K562 (cell line): ENCODE measurements around the gene ZNF280D. TPM values are rescaled to one million over a fixed set of nuclear protein-coding genes. Genes with fewer than 3 reads are reported as not detected.

Source experiments
- ATAC-seq: fragments of 200-7000 bp; cut with Tn5 transposase; 3 replicates; pipeline ENCODE4 v1.9.1; 2020; ENCODE audit warnings: moderate library complexity
- BruUV-seq: library from RNA; stranded (reverse); fragments of 400-500 nt; replicated peaks from 2 replicates; lab custom pipeline; 2021; lab: Mats Ljungman, UMichigan
- CTCF ChIA-PET: fragments of 300-600 bp; formaldehyde crosslinking; extraction: SDS; loops from one replicate; lab custom pipeline; 2021; ENCODE audit warnings: low intra/inter-chr PET ratio; lab: Yijun Ruan, JAX
- POLR2A ChIA-PET: fragments of 300-600, 350-650 bp; sonication (Branson Sonifier 250); formaldehyde crosslinking; extraction: SDS; loops from one replicate; lab custom pipeline; 2021; ENCODE audit warnings: antibody characterized with exemption, inconsistent platforms; lab: Yijun Ruan, JAX
- DNase-seq, 4 experiments: peaks; one replicate each; pipeline versions ENCODE4 v3.0.0 to v3.0.0-alpha.2; 2011 to 2018; ENCODE audit warnings: low spot score in 3 of 4, mixed read lengths in 3 of 4; ENCODE audit errors: extremely low read depth in 1 of 4
- FAIRE-seq: peaks from 2 replicates; lab custom pipeline; 2011; peaks lifted over from hg19 to GRCh38; lab: Jason Lieb, UNC
- H2AFZ ChIP-seq: 2 replicates; pipeline ENCODE4 v1.6.0; 2011; ENCODE audit warnings: low read depth, low read length, control low read depth, inconsistent platforms
- H3K27ac ChIP-seq: fragments of 200-600 bp; 3 replicates; pipeline ENCODE4 v1.8.0; 2011; ENCODE audit warnings: low read depth, mild to moderate bottlenecking, control low read depth, inconsistent platforms, low read length, moderate library complexity, mixed read lengths; ENCODE audit errors: extremely low read depth
- H3K27me3 ChIP-seq, 2 experiments: fragments of 300-600 bp in 1 of 2; 2 replicates in 1 of 2; 3 replicates in 1 of 2; pipeline versions ENCODE4 v1.6.0 to v1.8.0; 2011; ENCODE audit warnings: inconsistent platforms in 2 of 2, low read length in 2 of 2, mild to moderate bottlenecking in 1 of 2, mixed read lengths in 1 of 2, moderate library complexity in 1 of 2; ENCODE audit not compliant: control insufficient read depth in 2 of 2, insufficient read depth in 2 of 2
- H3K36me3 ChIP-seq: fragments of 300-600 bp; 3 replicates; pipeline ENCODE4 v1.8.0; 2011; ENCODE audit warnings: mild to moderate bottlenecking, low read length, inconsistent platforms; ENCODE audit not compliant: control insufficient read depth, insufficient read depth
- H3K4me1 ChIP-seq, 2 experiments: fragments of 200-600 bp in 1 of 2; replicated peaks in 1 of 2; 2 replicates in 1 of 2; 3 replicates in 1 of 2; pipeline versions ENCODE4 v1.5.1 to v1.8.0; 2011; ENCODE audit warnings: inconsistent platforms in 2 of 2, low read length in 2 of 2, mild to moderate bottlenecking in 1 of 2, mixed read lengths in 1 of 2, moderate library complexity in 1 of 2; ENCODE audit not compliant: control insufficient read depth in 2 of 2, insufficient read depth in 2 of 2
- H3K4me2 ChIP-seq: 2 replicates; pipeline ENCODE4 v1.6.1; 2011; ENCODE audit warnings: low read length, control low read depth, inconsistent platforms, mixed read lengths; ENCODE audit not compliant: insufficient read depth
- H3K4me3 ChIP-seq: fragments of 200-600 bp; sonication (generic), shearing (Covaris generic); 2 replicates; pipeline ENCODE4 v1.5.1; 2016; ENCODE audit warnings: control low read depth, inconsistent platforms
- H3K79me2 ChIP-seq: fragments of 200-600 bp; 3 replicates; pipeline ENCODE4 v1.8.0; 2011; ENCODE audit warnings: low read length, inconsistent platforms; ENCODE audit not compliant: control insufficient read depth, insufficient read depth
- H3K9ac ChIP-seq, 2 experiments: 2 replicates each; pipeline versions ENCODE4 v1.6.0 to v1.6.1; 2011; ENCODE audit warnings: low read depth in 2 of 2, low read length in 2 of 2, control low read depth in 1 of 2, inconsistent platforms in 1 of 2, mild to moderate bottlenecking in 1 of 2, mixed read lengths in 1 of 2; ENCODE audit not compliant: insufficient read depth in 1 of 2
- H3K9me1 ChIP-seq: one replicate; pipeline ENCODE4 v1.6.0; 2011; ENCODE audit warnings: inconsistent platforms, mild to moderate bottlenecking, low read length, moderate library complexity; ENCODE audit not compliant: control insufficient read depth, insufficient read depth
- H3K9me3 ChIP-seq: replicated peaks from 2 replicates; pipeline ENCODE4 v1.5.1; 2011; ENCODE audit warnings: low read depth, low read length, inconsistent platforms; ENCODE audit not compliant: control insufficient read depth, insufficient read depth
- H4K20me1 ChIP-seq: replicated peaks from 2 replicates; pipeline ENCODE4 v1.6.1; 2011; ENCODE audit warnings: low read length, inconsistent platforms, mixed read lengths; ENCODE audit not compliant: control insufficient read depth, insufficient read depth
- SMAD3 ChIP-seq: fragments of 450-650 bp; formaldehyde crosslinking; conservative IDR thresholded peaks from 2 replicates; pipeline ENCODE4 v1.4.0; 2020; ENCODE audit warnings: mild to moderate bottlenecking
- ZNF79 ChIP-seq: fragments of 250-450 bp; sonication (Bioruptor Pico); IDR thresholded peaks from 2 replicates; pipeline ENCODE4 v1.4.0; 2020; ENCODE audit warnings: low read depth, mild to moderate bottlenecking, moderate library complexity
- WGBS: fragments of 100-300 bp; shearing (Covaris generic); methylation state at CpG from one replicate; pipeline ENCODE4 v1.1.6; 2016; ENCODE audit warnings: low coverage, mixed read lengths; ENCODE audit not compliant: insufficient coverage; ENCODE audit errors: missing lambda C conversion rate; 5-methylcytosine and 5-hydroxymethylcytosine counted together
- in situ Hi-C: fragments of 300-500 bp; cut with MboI; formaldehyde crosslinking; loops from 4 replicates; pipeline ENCODE4 v1.15.0; 2018; ENCODE audit warnings: inconsistent platforms, mixed read lengths
- intact Hi-C: fragments of 100-400 bp; cut with micrococcal nuclease; formaldehyde crosslinking; loops from 2 replicates; pipeline ENCODE4 v1.14.2; 2022
- polyA plus RNA-seq, 8 experiments: library from polyadenylated mRNA; depleted of rRNA in 4 of 8; stranded (reverse) in 5 of 8; unstranded in 3 of 8; fragments of >200 nt; fragmentation: Nextera tagmentation in 2 of 8; fragmentation: Illumina TruSeq in 1 of 8; extraction: Ambion mirVana in 2 of 8; extraction: Trizol in 1 of 8; gene quantifications; 2 replicates each; pipeline versions ENCODE4 v1.2.1 to v1.2.3, GENCODE V29; 2011 to 2014; ENCODE audit warnings: inconsistent platforms in 1 of 8, missing spikeins in 1 of 8
- total RNA-seq, 7 experiments: library from RNA; depleted of rRNA in 6 of 7; stranded (reverse); fragments of >200 nt in 6 of 7; fragmentation: Illumina TruSeq in 2 of 7; extraction: Trizol in 2 of 7; gene quantifications; 2 replicates each; pipeline versions ENCODE4 v1.2.1 to v1.2.3, GENCODE V29; 2011 to 2021; ENCODE audit warnings: low replicate concordance in 1 of 7
- TF ChIP-seq, protein P1 (sequence below): fragments of 200-800 bp; sonication (Bioruptor generic); IDR thresholded peaks from 2 replicates; pipeline ENCODE4 v1.6.1; 2017; ENCODE audit warnings: missing genetic modification characterization, missing compliant biosample characterization
- TF ChIP-seq, protein P2 (sequence below): sonication (generic); IDR thresholded peaks from 2 replicates; pipeline ENCODE4 v1.6.1; 2016
- TF ChIP-seq, protein P3 (sequence below): sonication (generic); formaldehyde crosslinking; IDR thresholded peaks from 2 replicates; pipeline ENCODE4 v1.8.0; 2022; ENCODE audit warnings: mild to moderate bottlenecking, missing genetic modification reagents

ZNF280D gene
- total and polyA plus RNA-seq, 9 of the 15 experiments (the other 6 are each of a cell fraction or from before 2014, with no cell fraction given) = 8.3 to 21.8 (median 18.4) TPM

DNA sequence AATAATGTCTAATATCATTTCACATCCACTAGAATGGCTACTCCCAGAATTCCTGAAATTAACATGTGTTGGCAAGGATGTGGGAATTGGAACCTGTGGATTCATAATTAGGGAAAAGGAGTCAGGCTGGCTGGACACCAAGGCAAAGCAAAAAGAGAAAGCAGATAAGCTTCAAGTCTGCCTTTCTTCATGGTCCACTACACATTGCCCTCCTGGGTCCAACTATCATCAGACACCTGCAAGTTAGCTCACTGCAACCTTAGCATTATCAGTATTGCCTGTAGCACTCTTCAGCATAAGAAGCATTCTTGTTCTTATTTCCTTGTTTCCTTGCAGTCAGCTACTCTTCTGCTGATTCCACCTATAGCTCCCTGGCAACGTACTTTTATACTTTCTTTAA lies 124.3 kb downstream of the ZNF280D start:
- no peak overlapping the region for H3K4me3 ChIP-seq
- no peaks in the 10 kb centered on the region for H3K9me3 ChIP-seq
- ChIA-PET POLR2A (interaction anchor here (1.7 kb wide), 1 partner anchor 16 kb away, joined by 4 read pairs; no protein-coding TSS in a partner anchor), CTCF (no interaction called here)
- no peaks in the 10 kb centered on the region for H3K4me1 ChIP-seq
- no peaks in the 10 kb centered on the region for H4K20me1 ChIP-seq
- H3K9ac ChIP-seq = no peak overlapping the region
- DNase-seq (no peak), FAIRE-seq (no peak), ATAC-seq (no peak)
- H3K79me2 ChIP-seq = no peaks in the 10 kb centered on the region
- no peaks in the 10 kb centered on the region for H3K9me1 ChIP-seq
- WGBS = 0% methylated on average over 1 of the region's 1 CpG
- H3K4me2 ChIP-seq = no peak overlapping the region
- H3K36me3 ChIP-seq = no peaks in the 10 kb centered on the region
- H2AFZ ChIP-seq = no peak overlapping the region
- no peaks in the 10 kb centered on the region for H3K27me3 ChIP-seq
- intact Hi-C loops = no loop called here
- H3K27ac ChIP-seq = no peak overlapping the region
- TF ChIP-seq SMAD3 (no peak), ZNF79 (CRISPR knock-in tag) (no peak)
- TF ChIP-seq, protein P1, sequence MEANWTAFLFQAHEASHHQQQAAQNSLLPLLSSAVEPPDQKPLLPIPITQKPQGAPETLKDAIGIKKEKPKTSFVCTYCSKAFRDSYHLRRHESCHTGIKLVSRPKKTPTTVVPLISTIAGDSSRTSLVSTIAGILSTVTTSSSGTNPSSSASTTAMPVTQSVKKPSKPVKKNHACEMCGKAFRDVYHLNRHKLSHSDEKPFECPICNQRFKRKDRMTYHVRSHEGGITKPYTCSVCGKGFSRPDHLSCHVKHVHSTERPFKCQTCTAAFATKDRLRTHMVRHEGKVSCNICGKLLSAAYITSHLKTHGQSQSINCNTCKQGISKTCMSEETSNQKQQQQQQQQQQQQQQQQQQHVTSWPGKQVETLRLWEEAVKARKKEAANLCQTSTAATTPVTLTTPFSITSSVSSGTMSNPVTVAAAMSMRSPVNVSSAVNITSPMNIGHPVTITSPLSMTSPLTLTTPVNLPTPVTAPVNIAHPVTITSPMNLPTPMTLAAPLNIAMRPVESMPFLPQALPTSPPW (CRISPR knock-in tag) = no peak
- TF ChIP-seq, protein P2, sequence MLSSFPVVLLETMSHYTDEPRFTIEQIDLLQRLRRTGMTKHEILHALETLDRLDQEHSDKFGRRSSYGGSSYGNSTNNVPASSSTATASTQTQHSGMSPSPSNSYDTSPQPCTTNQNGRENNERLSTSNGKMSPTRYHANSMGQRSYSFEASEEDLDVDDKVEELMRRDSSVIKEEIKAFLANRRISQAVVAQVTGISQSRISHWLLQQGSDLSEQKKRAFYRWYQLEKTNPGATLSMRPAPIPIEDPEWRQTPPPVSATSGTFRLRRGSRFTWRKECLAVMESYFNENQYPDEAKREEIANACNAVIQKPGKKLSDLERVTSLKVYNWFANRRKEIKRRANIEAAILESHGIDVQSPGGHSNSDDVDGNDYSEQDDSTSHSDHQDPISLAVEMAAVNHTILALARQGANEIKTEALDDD = no peak
- TF ChIP-seq, protein P3, sequence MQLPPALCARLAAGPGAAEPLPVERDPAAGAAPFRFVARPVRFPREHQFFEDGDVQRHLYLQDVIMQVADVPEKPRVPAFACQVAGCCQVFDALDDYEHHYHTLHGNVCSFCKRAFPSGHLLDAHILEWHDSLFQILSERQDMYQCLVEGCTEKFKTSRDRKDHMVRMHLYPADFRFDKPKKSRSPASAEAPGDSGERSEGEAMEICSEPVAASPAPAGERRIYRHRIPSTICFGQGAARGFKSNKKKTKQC (CRISPR knock-in tag) = no peak
- in situ Hi-C loops = no loop called here
- BruUV-seq = no TSS peak
